ENCODE data around the gene UBE2E3.

DNA sequence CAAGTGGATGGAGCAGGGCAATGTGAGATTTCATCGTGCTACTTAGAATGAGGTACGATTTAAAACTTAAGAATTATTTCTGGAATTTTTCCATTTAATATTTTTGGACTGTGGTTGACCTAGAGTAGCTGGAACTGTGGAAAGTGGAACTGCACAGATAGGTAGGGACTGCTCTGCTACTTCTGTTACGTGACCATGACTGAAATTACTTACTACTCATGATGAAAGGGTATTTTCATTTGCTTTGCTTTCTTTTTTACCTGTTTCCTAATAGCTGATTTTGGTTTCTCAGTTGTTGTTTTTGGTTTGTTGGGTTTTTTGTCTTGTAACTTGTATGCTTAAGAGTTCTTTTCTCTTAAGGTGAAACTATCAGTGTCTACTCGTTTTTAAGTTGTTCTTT is 11.4 kb downstream of the UBE2E3 start:
- TF ChIP-seq, protein P1, sequence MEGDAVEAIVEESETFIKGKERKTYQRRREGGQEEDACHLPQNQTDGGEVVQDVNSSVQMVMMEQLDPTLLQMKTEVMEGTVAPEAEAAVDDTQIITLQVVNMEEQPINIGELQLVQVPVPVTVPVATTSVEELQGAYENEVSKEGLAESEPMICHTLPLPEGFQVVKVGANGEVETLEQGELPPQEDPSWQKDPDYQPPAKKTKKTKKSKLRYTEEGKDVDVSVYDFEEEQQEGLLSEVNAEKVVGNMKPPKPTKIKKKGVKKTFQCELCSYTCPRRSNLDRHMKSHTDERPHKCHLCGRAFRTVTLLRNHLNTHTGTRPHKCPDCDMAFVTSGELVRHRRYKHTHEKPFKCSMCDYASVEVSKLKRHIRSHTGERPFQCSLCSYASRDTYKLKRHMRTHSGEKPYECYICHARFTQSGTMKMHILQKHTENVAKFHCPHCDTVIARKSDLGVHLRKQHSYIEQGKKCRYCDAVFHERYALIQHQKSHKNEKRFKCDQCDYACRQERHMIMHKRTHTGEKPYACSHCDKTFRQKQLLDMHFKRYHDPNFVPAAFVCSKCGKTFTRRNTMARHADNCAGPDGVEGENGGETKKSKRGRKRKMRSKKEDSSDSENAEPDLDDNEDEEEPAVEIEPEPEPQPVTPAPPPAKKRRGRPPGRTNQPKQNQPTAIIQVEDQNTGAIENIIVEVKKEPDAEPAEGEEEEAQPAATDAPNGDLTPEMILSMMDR (conservative IDR thresholded peaks at IDR 0.05; ENCODE audit: low read length) = no peak
- TF ChIP-seq EZH2phosphoT487 (IDR thresholded peaks at IDR 0.05; ENCODE audit: borderline replicate concordance) = no peak

All from Loucy (cell line).